ENCODE results near the gene CAPZB. TPM values are rescaled to one million over a fixed set of nuclear protein-coding genes. Genes with fewer than 3 reads are reported as not detected.

Gene CAPZB
- total RNA-seq, 1 donor from 2014 or later, result 102 TPM

DNA sequence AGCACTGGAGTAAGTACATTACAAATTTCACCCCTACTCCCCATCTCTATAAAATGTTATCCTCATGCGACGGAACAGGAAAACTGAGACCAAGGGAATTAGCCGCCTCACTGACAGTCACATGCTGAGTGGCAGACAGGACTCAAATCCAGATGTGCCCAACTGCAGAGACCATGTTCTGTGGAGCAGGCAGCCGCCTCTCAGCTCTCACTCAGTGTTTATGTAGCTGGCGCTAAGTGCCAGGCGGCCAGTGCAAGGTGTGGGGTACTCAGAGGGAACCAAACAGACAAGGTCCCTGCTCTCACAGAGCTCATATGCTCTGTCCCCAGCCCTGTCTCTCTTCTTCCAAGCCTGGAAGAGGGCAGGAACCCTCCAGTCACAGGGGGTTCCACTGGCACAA, 5.1 kb downstream of the CAPZB start:
- H3K4me3 ChIP-seq, result peak overlapping the region in 1 of 2 donors; percentile 38
- H3K9me3 ChIP-seq, result no peaks in the 10 kb centered on the region
- TF ChIP-seq, protein P1, sequence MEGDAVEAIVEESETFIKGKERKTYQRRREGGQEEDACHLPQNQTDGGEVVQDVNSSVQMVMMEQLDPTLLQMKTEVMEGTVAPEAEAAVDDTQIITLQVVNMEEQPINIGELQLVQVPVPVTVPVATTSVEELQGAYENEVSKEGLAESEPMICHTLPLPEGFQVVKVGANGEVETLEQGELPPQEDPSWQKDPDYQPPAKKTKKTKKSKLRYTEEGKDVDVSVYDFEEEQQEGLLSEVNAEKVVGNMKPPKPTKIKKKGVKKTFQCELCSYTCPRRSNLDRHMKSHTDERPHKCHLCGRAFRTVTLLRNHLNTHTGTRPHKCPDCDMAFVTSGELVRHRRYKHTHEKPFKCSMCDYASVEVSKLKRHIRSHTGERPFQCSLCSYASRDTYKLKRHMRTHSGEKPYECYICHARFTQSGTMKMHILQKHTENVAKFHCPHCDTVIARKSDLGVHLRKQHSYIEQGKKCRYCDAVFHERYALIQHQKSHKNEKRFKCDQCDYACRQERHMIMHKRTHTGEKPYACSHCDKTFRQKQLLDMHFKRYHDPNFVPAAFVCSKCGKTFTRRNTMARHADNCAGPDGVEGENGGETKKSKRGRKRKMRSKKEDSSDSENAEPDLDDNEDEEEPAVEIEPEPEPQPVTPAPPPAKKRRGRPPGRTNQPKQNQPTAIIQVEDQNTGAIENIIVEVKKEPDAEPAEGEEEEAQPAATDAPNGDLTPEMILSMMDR (IDR thresholded peaks at IDR 0.05), result no peak
- H3K4me1 ChIP-seq, result peaks cover 31 to 73% of the 10 kb centered on the region in 2 donors
- intact Hi-C loops (cut with DNase I), result loop anchor here (10.0 kb wide), 1 partner anchor 275 kb away; no protein-coding TSS in a partner anchor
- no peak overlapping the region for H3K27ac ChIP-seq
- no peaks in the 10 kb centered on the region for H3K36me3 ChIP-seq
- H3K27me3 ChIP-seq, result no peaks in the 10 kb centered on the region
- DNase-seq (ENCODE audit: low spot score in 2 of 2), result no peak

DNA sequence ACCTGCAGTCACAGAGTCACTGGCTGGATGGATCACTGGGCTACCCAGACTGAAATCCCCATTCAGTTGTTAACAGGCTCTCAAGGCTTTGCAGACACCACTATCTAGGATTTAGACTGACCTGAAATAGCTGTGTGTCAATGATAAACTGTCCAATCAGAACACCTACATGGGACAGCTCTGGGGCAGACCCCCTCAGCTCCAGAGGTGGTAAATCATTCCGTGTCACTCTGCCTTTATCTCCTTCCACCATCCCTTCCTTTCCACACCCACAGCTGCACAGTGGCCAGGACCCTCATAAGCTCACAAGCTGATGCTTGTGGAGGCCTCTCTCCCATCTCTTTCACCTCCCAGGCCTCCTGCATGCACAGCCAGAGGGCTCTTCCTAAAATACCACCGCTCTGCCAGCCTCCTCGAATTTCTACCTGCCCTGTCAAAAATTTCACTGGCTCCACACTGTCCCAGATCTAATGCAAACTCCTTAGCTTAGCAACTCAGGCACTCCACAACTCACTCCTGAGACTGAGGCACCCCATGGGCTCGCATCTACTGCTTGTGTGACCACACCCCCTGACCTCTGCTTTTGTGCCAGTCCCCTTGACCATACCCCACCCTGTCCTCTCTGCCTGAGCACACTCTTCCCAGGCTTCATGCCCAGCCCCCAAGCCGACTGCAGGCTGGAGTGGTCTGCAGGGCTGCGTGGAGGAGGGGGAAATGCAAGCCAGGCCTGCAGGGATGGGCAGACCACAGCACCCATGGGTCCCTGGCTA, 5.8 kb downstream of the CAPZB start:
- Histone ChIP-seq H3K4me1 (peaks cover 31 to 76% of the 10 kb centered on the region in 2 donors), H3K4me3 (no peak overlapping the region), H3K27me3 (no peaks in the 10 kb centered on the region), H3K27ac (no peak overlapping the region), H3K9me3 (no peaks in the 10 kb centered on the region), H3K36me3 (no peaks in the 10 kb centered on the region)
- no peak for DNase-seq (ENCODE audit: low spot score in 2 of 2)
- TF ChIP-seq, protein P1 (IDR thresholded peaks at IDR 0.05), result no peak
- intact Hi-C loops (cut with DNase I), result loop anchor here (10.0 kb wide), 1 partner anchor 275 kb away; no protein-coding TSS in a partner anchor

DNA sequence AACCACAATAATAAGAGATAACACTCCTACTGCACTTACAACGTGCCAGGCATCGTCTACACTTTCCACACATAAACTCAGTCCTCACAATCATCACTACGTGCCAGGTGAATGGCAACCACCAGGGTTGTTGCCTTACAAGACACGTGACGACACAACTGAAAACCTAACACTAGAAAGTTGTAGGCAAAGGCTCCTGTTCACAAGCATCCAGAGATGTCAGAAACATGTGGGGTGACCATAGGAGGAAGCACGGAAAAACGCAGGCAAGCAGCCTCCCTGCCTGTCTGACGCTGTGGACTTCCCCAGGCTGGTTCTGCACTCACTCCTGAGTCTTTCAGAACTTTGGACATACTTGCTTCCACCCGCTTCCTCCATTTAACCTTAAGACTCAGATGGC, 7.0 kb downstream of the CAPZB start:
- TF ChIP-seq, protein P1 (IDR thresholded peaks at IDR 0.05), result no peak
- DNase-seq (ENCODE audit: low spot score in 2 of 2), result no peak
- intact Hi-C loops (cut with DNase I), result no loop called here
- no peak overlapping the region for H3K4me3 ChIP-seq
- H3K9me3 ChIP-seq, result no peaks in the 10 kb centered on the region
- H3K27me3 ChIP-seq, result no peaks in the 10 kb centered on the region
- H3K4me1 ChIP-seq, result peaks cover 25 to 66% of the 10 kb centered on the region in 2 donors
- no peaks in the 10 kb centered on the region for H3K36me3 ChIP-seq
- H3K27ac ChIP-seq, result peak overlapping the region in 1 of 2 donors; percentile 12

DNA sequence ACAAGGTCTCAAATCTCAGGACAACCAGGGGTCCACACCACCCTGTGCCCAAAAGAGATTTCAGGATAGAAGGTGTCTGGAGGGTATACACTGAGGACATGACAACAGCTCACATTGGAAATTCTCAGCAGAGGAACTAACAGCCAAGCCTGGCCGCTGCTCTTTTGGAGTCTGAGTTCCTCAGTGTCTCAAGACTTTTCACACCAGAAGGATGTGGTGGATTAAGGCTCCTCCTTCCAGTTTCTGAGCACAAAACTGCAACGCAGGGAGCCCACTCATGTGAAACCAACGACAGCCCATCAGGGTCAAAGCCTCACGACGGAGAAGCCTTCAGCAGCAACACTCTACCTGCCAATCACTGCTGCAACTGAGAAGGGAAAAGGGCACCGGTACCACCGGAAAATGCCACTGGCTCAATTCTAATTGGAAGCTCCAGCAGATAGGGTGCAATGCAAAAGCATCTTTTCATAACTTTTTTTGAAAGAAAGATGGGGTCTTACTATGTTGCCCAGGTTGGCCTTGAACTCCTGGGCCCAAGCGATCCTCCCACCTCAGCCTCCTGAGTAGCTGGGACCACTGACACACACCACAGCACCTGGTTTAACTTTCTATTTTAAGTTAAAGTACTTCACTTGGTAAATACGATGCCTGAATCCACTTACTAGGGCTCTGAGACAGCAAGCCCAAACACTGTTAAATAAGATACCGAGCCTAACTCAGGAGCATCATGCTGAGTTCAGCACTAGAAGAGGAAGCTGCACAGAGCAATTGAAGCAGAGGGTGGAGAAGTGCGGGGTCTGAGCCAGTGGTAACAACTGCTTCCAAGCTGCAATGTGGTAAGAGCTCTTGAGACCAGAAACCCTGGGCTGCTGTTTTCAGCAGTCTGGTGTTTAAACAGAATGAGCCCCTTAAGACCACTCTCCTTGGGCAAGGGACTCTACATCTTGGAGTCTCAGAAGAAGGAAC, 7.8 kb downstream of the CAPZB start:
- H3K9me3 ChIP-seq, result no peaks in the 10 kb centered on the region
- no peak overlapping the region for H3K4me3 ChIP-seq
- H3K27ac ChIP-seq, result peak overlapping the region; percentile 12 to 24
- intact Hi-C loops (cut with DNase I), result no loop called here
- TF ChIP-seq, protein P1 (IDR thresholded peaks at IDR 0.05), result no peak
- no peaks in the 10 kb centered on the region for H3K27me3 ChIP-seq
- DNase-seq (ENCODE audit: low spot score in 2 of 2), result peak in 1 of 2 donors; percentile 65
- no peaks in the 10 kb centered on the region for H3K36me3 ChIP-seq
- peaks cover 19 to 59% of the 10 kb centered on the region in 2 donors for H3K4me1 ChIP-seq

DNA sequence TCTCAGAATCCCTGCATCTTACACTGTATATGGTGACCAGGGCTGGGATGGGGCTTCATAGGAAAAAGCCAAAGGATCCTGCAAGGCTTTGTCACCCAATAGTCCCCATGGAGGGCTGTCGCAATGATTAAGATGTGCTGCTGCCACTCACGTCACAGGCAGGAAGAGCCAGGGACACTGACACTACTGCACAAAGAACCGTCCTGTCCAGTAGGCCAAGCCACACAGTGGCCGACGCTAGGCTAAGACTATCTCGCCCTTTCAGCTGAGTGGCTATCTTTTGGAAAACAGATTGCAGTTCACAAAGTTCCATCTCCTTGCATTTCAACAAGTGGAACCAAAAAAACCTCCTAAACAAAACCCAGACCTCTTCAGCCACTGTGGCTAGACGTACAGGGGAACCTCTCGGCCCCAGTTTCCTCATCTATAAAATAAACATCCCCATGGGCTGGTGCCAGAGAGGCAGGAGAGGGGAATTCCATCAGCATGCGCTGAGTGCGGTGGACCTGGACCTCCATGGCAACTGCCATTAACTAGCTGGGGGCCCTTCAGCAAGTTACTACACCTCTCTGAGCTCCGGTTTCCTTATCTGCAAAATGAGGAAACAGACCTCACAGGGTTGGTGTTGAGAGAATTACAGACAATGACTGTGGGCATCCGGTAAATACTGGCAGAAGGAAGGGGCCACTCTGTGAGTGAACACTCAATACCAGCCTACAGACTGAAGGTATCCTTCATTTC, 8.7 kb downstream of the CAPZB start:
- no peaks in the 10 kb centered on the region for H3K9me3 ChIP-seq
- peak overlapping the region; percentile 12 to 24 for H3K27ac ChIP-seq
- peak in 1 of 2 donors; percentile 67 for DNase-seq (ENCODE audit: low spot score in 2 of 2)
- H3K4me3 ChIP-seq, result no peak overlapping the region
- no peaks in the 10 kb centered on the region for H3K27me3 ChIP-seq
- intact Hi-C loops (cut with DNase I), result no loop called here
- peaks cover 19 to 51% of the 10 kb centered on the region in 2 donors for H3K4me1 ChIP-seq
- TF ChIP-seq, protein P1 (IDR thresholded peaks at IDR 0.05), result no peak
- H3K36me3 ChIP-seq, result no peaks in the 10 kb centered on the region
